GM21825 (cell line): ENCODE measurements around the gene FAM47C.
"Not testable (repeated sequence)": the region's sequence is repeated elsewhere in the genome, so short reads cannot be mapped to it uniquely, and the experiment has no call there.

ENCODE experiments used
- ATAC-seq: cut with Tn5 transposase; IDR thresholded peaks from one replicate; pipeline ENCODE4 v1.9.1; 2021; ENCODE audit warnings: mild to moderate bottlenecking, moderate library complexity; ENCODE audit not compliant: unreplicated experiment

The FAM47C gene

DNA sequence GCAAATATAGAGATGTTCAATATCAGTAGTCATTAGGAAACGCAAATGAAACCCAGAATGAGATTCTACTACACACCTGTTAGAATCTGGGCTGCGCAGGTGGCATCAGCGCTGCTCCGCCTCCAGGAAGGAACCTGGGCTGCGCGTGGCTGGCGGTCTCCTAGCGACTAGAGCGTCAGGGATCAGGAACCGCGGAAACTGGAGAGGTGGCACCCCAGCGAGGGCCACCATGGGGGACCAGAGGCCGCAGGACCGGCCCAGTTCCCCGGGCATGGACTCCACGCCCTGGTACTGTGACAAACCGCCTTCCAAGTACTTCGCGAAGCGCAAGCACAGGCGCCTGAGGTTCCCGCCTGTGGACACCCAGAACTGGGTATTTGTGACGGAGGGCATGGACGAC, at the start of gene FAM47C:
Gene FAM47C (plus strand): TSS at position 185 of the 400 bp plus-strand sequence. CDS start 45 bp downstream, at position 230.
- ATAC-seq: not testable (repeated sequence)

- no peak for ATAC-seq
Measured at GRCh38 chrX:36961590-36961989, 46.6 kb upstream of the FAM47C start.

- ATAC-seq: no peak
Measured at GRCh38 chrX:36963069-36963808, 44.9 kb upstream of the FAM47C start.

DNA sequence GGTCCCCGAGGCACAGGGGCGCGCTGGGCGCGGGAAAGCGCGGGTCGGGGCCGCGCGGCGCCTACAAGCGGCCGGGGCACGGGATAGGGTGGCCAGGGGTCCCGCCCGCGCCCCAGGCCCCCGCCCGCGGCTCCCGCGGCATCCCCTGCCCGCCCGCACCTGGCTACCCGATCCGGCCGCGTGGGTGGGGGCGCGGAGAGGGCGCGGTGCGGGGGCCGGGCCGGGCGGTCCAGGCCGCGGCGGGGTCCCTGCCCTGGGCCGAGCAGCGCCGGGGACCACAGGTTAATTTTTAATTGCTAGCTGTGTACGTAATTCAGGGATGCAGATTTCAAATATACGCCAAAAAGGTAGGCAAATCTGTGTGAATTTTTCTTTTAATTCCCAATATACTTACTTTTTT, 44.3 kb upstream of the FAM47C start:
- no peak for ATAC-seq

DNA sequence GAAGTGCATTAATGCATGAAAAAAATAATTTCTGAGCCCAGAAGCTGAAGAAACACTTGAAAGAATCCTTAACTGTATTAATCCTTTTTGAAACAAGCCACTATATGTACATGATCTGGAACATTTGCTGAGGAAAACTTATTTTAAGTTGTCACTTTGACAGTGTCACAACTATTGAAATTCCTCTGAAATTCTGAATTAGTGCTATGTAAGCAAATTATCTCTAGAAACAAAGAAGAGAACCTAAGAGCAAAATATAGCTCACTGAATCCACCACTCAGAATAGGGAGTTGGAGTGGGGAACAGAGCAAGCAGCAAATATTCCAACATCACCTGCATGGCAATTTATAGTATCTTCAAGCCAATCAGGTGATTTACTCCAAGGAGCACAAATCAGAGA, 34.6 kb upstream of the FAM47C start:
- no peak for ATAC-seq

- no peak for ATAC-seq
Measured at GRCh38 chrX:36974911-36975310, 33.3 kb upstream of the FAM47C start.

DNA sequence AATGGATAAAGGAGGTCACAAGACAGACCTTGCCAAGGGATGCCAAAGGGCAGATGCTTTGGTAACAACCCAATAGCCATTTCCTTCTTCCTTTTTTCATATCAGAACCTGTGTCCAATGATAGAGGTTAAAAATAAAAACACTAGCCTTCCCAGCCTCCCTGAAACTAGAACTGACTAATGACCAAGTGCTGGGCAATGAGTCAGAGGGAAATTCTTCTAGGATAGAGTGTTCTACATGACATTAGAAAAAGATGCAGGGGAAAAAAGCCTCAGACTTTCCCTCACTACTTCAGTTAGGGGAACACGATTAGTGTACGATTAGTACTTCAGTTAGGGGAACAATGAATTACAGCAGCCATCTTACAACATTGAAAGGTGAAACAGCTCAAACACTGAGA, 29.3 kb upstream of the FAM47C start:
- ATAC-seq: no peak

- no peak for ATAC-seq
Measured at GRCh38 chrX:36983831-36984230, 24.3 kb upstream of the FAM47C start.

DNA sequence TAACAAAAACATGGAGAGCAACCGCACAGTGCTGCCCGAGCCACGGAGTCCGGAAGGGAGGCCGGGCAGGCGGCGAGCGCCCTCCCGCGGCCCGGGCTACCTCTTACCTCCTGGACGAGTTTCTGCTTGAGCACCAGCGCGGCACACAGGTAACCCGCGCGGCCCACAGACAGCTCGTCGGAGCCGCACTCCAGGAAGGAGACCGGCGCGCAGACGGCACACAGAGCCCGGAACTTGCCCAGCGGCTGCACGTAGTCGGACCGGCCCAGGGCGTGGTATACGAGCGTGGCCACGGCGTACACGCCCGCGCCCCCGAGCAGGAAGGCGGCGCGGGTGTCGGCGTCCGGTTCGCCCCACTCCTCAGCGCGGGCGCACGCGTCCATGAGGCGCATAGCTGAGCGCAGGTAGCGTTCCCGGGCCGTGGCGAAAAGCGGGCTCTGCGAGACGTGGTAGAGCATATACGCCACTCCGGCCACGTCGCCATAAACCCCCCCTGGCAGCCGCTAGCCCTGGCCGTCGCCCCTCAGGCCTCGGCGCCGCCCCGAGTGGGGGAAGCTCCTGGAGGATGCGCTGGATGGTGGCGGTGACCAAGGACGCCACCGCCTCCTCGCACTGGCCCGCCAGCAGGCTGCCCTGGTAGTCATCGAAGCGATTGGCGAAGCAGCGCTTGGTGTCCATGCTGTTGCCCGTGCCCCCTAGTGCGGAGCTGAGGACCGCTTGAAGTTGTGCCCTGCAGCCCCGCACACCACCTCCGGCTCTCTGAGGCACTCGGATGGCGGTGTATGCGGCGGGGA, 22.6 kb upstream of the FAM47C start:
- ATAC-seq: not testable (repeated sequence)

GRCh38 chrX:36986231-36986630, 21.9 kb upstream of the FAM47C start:
- no peak for ATAC-seq

DNA sequence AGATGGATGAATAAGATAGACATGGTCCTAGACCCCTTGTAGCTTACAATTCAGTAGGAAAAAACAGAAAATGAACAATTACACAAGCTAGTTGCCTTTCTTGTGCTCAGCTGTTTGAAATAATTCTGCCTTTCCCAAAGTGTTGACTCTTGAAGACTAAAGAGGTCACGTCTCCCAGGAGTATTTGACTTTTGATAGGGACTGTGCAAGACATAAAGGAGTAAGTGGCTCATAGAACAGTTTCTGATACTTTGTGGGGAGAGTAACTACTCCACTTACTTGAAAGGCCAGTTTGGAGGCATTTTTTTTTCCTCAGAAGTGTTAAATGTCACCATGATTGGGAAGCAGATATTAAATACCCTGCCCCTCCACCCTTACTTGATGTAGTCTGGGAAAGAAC, 21.0 kb upstream of the FAM47C start:
- not testable (repeated sequence) for ATAC-seq

- no peak for ATAC-seq
Measured at GRCh38 chrX:37000140-37000539, 8.0 kb upstream of the FAM47C start.

DNA sequence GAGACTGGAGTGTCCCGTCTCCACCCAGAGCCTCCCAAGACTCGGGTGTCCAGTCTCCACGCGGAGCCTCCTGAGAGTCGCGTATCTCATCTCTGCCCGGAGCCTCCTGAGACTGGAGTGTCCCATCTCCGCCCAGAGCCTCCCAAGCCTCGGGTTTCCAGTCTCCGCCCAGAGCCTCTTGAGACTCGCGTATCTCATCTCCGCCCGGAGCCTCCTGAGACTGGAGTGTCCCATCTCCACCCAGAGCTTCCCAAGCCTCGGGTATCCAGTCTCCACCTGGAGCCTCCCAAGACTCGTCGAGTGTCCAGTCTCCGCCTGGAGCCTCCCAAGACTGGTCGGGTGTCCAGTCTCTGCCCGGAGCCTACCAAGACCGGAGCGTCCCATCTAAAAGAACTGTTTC, 2.3 kb downstream of the FAM47C start:
- ATAC-seq: no peak

- ATAC-seq: not testable (repeated sequence)
Measured at GRCh38 chrX:37034260-37034659, 26.1 kb downstream of the FAM47C start.

DNA sequence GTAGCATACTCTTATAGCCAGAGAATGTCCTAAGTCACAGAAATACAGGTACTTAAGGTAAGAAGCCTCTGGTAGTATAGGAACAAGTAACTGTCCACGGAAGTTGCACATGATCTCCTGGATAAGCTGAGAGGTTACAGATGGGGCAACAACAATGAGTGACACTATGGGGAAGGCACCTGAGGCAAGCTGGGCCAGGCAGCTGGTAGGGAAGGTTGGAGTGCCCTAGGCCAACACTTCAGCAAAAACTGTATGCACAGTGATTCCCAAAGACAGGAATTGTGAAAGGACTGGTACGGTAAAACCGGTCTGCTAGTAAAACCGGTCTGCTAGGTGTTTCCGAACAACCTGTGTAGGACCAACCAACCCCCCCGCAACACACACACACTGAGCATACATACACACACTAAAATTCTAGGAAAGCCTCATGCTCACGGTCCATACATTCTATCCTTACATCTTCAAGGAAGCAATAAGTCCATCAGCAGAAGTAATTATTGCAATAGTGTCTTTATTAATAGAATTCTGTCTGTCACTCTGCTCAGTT, 28.6 kb downstream of the FAM47C start:
- ATAC-seq: not testable (repeated sequence)

DNA sequence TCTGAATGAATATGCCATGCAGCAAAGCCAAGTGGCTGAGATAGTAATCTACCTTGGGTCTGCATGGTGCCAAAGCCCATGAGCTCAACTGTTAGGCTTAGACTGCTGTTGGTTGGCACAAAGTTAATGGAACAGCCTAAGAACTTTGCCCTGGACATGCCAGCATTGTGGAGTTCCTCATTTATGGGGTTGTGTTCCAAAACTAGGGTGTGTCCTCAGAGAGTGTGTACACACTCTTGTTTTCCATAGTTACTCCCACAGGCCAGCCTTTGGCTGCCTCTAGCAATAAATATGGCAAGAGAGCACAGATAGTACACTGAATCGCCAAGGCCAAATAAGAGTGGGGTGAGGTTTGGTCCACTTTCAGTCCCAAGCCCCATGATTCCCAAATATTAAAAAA, 30.6 kb downstream of the FAM47C start:
- ATAC-seq: not testable (repeated sequence)

GRCh38 chrX:37042956-37043885, 35.1 kb downstream of the FAM47C start:
- ATAC-seq: not testable (repeated sequence)

DNA sequence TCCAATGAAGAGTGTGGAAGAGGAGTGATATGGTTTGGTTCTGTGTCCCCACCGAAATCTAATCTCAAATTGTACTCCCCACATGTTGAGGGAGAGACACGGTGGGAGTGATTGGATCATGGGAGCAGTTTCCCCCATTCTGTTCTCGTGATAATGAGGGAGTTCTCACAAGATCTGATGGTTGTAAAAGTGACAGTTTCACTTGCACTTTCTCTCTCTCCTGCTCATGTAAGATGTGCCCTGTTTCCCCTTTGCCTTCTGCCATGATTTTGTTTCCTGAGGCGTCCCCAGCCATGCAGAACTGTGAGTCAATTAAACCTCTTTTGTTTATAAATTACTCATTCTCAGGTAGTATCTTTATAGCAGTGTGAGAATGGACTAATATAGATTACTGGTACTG, 39.6 kb downstream of the FAM47C start:
- no peak for ATAC-seq

DNA sequence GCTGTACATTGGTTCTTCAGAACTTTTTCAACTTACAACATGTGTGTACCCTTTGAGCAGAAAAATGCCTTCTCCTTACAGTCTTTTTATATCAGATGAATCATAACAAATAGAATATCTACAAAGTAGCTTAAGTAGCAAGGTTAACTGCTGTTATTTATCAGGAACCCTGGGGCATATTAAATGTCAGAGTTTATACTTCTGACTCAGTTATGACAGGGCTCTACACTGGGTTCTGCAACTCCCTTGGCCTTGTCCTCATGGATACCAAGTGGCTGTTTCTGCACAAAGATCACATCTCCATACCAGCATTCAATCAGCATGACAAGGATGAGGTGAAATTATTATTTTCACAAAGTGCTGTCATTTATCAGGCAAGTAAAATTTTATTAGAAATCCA, 49.4 kb downstream of the FAM47C start:
- not testable (repeated sequence) for ATAC-seq

DNA sequence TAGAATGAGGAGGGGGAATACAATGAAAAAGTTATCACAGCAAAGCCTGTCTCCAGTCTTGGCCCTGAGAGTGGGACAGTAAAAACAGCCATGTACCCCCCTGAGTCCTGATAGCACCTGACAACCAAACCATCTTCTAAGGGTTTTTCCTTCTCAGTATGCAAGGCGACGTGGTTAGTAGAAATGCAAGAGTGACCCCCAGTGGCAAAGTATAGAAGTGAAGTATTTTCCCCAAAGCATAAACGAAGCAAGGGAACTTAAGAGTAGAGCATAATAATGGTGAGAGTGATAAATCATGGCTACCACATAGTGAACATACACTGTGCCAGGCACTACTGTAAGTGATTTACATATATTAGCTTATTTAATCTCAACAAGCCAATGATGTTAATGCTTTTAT, 52.8 kb downstream of the FAM47C start:
- no peak for ATAC-seq
